ENCODE results near the gene CACNB1.

The CACNB1 gene

GRCh38 chr17:39212195-39212810, 14.8 kb upstream of the CACNB1 start:
- in situ Hi-C loops (cut with HindIII; ENCODE audit: low sequenced_read_pairs): no loop called here
- TF ChIP-seq CTCF (IDR thresholded peaks at IDR 0.05; ENCODE audit: low read depth, low read length, missing control alignments): no peak
- H3K4me3 ChIP-seq (ENCODE audit: low read depth, low read length): no peak overlapping the region
- DNase-seq (ENCODE audit: low read depth): no peak

GRCh38 chr17:39210093-39210434, 12.6 kb upstream of the CACNB1 start:
- peak overlapping the region; percentile 31 for H3K4me3 ChIP-seq (ENCODE audit: low read depth, low read length)
- no peak for DNase-seq (ENCODE audit: low read depth)
- in situ Hi-C loops (cut with HindIII; ENCODE audit: low sequenced_read_pairs): no loop called here
- TF ChIP-seq CTCF (IDR thresholded peaks at IDR 0.05; ENCODE audit: low read depth, low read length, missing control alignments): no peak

GRCh38 chr17:39209317-39210092, 12.0 kb upstream of the CACNB1 start:
- H3K4me3 ChIP-seq (ENCODE audit: low read depth, low read length): peak overlapping the region; percentile 31
- DNase-seq (ENCODE audit: low read depth): no peak
- TF ChIP-seq CTCF (IDR thresholded peaks at IDR 0.05; ENCODE audit: low read depth, low read length, missing control alignments): no peak
- in situ Hi-C loops (cut with HindIII; ENCODE audit: low sequenced_read_pairs): no loop called here

GRCh38 chr17:39208893-39209292, 11.4 kb upstream of the CACNB1 start:
- DNase-seq (ENCODE audit: low read depth): no peak
- no peak overlapping the region for H3K4me3 ChIP-seq (ENCODE audit: low read depth, low read length)
- no peak for TF ChIP-seq CTCF (IDR thresholded peaks at IDR 0.05; ENCODE audit: low read depth, low read length, missing control alignments)
- in situ Hi-C loops (cut with HindIII; ENCODE audit: low sequenced_read_pairs): no loop called here

GRCh38 chr17:39208136-39208535, 10.7 kb upstream of the CACNB1 start:
- TF ChIP-seq CTCF (IDR thresholded peaks at IDR 0.05; ENCODE audit: low read depth, low read length, missing control alignments): no peak
- no peak overlapping the region for H3K4me3 ChIP-seq (ENCODE audit: low read depth, low read length)
- DNase-seq (ENCODE audit: low read depth): no peak
- in situ Hi-C loops (cut with HindIII; ENCODE audit: low sequenced_read_pairs): no loop called here

- in situ Hi-C loops (cut with HindIII; ENCODE audit: low sequenced_read_pairs): no loop called here
- TF ChIP-seq CTCF (IDR thresholded peaks at IDR 0.05; ENCODE audit: low read depth, low read length, missing control alignments): no peak
- no peak overlapping the region for H3K4me3 ChIP-seq (ENCODE audit: low read depth, low read length)
- DNase-seq (ENCODE audit: low read depth): no peak
These were observed 7.7 kb upstream of the CACNB1 start for GRCh38 chr17:39205112-39205526.

Data from astrocyte of the cerebellum (primary cell).